GM20000 (cell line): ENCODE measurements around the gene KCNQ1.

ENCODE experiments used
- DNase-seq: peaks from one replicate; pipeline ENCODE4 v3.0.0; 2012; ENCODE audit warnings: low spot score
- TF ChIP-seq, protein P1 (sequence below): IDR thresholded peaks from 2 replicates; pipeline ENCODE4 v1.5.1; 2012; ENCODE audit warnings: mild to moderate bottlenecking, control low read depth; ENCODE audit errors: extremely low read depth, missing control alignments

The KCNQ1 gene

DNA sequence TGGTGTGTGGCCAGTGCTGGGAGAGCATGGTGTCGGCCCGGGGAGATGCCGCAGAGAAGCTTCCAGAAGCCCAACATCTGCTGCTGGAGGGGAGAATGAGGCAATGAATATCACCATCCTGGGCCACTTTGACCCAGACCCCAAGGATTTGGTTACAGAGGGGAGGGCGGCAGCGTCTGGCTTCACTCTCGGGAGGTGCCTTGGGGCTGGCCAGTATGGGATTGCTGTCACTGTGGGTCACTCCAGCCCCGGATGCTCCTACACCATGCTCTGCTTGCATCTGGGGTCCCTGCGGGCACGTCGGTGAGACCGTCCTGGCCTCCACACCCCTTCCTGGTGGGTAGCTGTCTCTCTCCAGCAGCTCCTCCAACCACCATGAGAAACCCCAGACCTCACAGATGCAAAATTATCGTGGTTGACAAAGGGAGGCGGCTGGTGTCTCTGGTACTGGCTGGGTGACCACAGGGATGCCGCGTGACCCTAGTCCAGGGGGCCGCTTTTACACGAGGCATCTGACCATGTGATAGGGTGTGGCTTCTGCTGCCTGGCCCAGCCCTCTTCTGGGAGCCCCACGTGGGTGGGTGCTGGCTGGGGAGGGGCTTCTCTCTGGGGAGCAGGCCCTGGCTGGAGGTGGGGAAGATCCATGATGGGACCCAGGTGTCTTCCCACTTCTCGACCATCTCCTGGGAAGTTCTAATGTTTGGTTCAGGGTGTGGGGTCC is 5.7 kb downstream of the KCNQ1 start:
- no peak for DNase-seq
- TF ChIP-seq, protein P1, sequence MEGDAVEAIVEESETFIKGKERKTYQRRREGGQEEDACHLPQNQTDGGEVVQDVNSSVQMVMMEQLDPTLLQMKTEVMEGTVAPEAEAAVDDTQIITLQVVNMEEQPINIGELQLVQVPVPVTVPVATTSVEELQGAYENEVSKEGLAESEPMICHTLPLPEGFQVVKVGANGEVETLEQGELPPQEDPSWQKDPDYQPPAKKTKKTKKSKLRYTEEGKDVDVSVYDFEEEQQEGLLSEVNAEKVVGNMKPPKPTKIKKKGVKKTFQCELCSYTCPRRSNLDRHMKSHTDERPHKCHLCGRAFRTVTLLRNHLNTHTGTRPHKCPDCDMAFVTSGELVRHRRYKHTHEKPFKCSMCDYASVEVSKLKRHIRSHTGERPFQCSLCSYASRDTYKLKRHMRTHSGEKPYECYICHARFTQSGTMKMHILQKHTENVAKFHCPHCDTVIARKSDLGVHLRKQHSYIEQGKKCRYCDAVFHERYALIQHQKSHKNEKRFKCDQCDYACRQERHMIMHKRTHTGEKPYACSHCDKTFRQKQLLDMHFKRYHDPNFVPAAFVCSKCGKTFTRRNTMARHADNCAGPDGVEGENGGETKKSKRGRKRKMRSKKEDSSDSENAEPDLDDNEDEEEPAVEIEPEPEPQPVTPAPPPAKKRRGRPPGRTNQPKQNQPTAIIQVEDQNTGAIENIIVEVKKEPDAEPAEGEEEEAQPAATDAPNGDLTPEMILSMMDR: no peak

GRCh38 chr11:2451336-2451735 is 6.5 kb downstream of the KCNQ1 start:
- TF ChIP-seq, protein P1: no peak
- no peak for DNase-seq

DNA sequence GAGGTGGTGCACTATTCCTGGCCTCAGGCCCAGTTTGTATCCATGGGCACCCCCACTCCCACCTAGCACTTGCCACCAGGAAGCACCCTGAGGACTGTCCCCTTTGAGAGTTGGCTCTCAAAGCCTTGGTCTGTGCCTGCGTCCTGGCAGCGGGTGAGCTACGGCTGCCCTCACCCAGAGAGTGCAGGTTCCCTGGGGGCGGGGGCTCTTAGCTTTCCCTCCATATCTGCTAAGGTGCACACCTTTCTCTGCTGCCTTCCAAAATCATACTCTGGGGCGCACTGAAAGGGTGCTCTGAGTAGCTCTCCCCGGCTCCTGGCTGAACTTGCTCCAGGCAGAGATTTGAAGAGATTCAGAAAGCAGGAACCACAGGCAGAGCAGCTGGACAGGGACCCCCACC is 7.1 kb downstream of the KCNQ1 start:
- TF ChIP-seq, protein P1: no peak
- no peak for DNase-seq

GRCh38 chr11:2452321-2453012 is 7.7 kb downstream of the KCNQ1 start:
- TF ChIP-seq, protein P1: no peak
- DNase-seq: no peak

DNA sequence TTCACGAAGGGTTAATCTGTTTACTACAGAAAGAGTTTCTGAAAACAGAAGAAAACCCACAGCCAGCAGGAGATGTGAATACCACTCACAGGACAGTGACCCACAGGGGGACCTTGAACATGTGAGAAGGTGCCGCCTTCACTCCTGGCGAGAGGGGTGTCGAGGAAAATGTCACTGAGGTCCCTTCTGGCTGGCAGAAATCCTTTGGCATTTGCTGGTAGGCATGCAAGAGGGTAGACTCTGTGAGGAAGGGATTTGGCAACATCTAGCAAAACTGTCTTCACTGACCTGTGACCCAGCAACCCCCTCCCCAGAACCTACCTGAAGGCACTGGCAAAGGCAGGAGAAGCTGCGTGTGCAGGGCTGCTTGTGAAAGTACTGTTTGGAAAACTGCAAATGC is 8.6 kb downstream of the KCNQ1 start:
- no peak for DNase-seq
- TF ChIP-seq, protein P1: no peak

GRCh38 chr11:2458321-2458720 is 13.5 kb downstream of the KCNQ1 start:
- TF ChIP-seq, protein P1: no peak
- no peak for DNase-seq

DNA sequence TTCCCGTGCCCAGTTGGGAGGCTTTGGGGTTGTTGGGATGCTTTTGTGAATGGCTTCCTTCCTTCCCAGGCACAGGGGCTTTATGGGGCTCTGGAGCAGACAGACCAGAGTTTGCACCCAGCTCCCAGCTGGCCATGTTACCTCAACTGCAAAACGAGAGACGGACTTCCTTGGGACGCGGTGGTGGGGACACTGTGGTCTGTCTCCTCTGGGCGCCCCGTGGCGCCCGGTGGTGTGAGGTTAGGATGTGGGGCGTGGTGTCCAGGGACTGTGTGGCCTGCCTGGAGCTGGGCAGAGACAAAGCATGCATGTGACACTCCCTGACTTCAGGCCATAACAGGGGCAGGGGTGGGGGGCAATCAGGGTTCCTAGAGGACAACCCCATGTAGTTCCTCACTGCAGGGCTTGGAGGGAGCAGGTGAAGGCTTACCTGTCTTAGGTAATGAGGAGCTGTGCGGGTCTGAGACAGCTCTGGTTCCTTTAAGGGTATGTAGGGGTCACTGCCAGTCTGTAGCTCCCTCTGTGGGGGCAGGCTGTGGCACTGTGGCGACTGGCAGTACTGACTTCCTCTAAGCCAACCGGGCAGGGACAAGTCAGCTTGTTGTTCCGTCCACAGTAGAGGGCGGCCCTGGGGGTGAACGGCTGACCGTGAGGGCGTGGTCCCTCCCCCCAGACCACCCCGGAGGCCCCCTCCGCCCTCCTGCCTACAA is 14.4 kb downstream of the KCNQ1 start:
- no peak for DNase-seq
- TF ChIP-seq, protein P1: no peak
